Ramos (cell line): Measurements from ENCODE around the gene RARG.

ENCODE experiments used
- in situ Hi-C: fragments of 300-500 bp; cut with MboI; formaldehyde crosslinking; loops from one replicate; pipeline ENCODE4 v1.14.3; 2022; ENCODE audit warnings: low sequenced_read_pairs; ENCODE audit not compliant: unreplicated experiment

Gene RARG

GRCh38 chr12:53224897-53225634, 6.9 kb downstream of the RARG start:
- in situ Hi-C loops = no loop called here

GRCh38 chr12:53224061-53224896, 7.7 kb downstream of the RARG start:
- in situ Hi-C loops = no loop called here

GRCh38 chr12:53223389-53224060, 8.5 kb downstream of the RARG start:
- in situ Hi-C loops = no loop called here

GRCh38 chr12:53222806-53223261, 9.2 kb downstream of the RARG start:
- in situ Hi-C loops = no loop called here

DNA sequence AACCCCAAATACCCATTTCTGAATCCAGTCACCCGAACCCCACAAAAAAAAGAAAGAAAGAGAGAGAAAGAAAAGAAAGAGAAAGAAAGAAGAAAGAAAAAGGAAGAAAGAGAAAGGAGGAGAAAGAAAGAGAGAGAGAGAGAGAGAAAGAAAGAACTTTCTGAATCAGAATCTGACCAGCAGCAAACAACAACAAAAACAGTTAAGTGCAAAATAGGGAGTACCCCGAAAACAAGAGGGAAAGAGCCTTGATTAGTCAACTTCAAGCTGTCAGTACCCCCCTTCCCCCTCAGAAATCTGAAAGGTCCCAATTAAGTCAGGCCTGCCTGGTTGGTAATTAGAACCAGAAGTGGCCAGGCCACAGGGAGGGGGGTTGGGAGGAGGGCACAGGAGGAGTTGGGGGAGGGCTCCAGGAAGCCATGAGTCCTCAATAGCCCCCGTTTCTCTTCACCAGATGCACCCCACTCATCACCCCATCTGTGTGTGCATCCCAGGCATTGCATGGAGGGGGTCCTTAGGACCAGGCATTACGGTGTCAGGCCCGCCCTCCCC, 9.8 kb downstream of the RARG start:
- in situ Hi-C loops = no loop called here

GRCh38 chr12:53221203-53222080, 10.6 kb downstream of the RARG start:
- in situ Hi-C loops = no loop called here

- in situ Hi-C loops = no loop called here
Measured at GRCh38 chr12:53220694-53221202, 11.3 kb downstream of the RARG start.

- in situ Hi-C loops = loop anchor here (10.0 kb wide), 1 partner anchor 45 kb away; the partner anchor contains the start of gene ESPL1
Measured at GRCh38 chr12:53219956-53220693, 11.9 kb downstream of the RARG start.

- in situ Hi-C loops = loop anchor here (10.0 kb wide), 1 partner anchor 45 kb away; the partner anchor contains the start of gene ESPL1
Measured at GRCh38 chr12:53219292-53219955, 12.6 kb downstream of the RARG start.

DNA sequence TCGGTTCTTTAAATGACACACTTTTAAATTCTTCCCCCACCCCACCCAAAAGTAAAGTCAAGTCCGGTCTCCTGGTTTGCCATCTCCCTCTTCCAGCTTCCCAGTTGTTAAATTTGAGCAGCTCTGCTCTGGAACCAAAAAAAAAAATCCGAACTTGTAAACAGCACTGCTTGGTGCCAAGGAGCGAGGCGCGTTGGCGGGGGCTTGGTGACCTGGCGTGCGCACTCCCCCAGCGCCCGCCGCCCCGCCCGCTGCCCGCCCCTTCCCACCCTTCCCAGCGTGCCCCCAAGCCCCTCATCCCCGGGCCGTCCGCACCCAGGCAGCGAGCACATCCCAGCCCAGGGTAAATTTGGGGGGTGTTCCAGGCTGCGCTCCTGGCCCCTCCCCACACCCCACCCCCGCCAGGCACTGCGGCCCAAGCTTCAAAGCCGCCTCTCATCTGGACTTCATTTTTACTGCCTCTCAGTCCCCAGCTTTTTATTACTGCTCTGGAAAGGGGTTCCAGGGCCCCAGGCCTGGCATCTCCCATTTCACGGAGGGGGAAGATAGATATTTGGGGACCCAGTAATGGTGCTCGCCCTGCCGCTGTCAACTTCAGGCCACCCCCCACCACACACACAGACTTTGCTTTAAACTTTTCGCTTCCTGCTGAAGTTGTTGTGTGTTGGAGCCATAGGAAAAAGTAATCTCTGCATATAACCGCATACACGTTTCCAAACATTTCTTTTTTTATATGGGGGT, 13.3 kb downstream of the RARG start:
- in situ Hi-C loops = loop anchor here (10.0 kb wide), 1 partner anchor 46 kb away; the partner anchor contains the start of gene ESPL1

DNA sequence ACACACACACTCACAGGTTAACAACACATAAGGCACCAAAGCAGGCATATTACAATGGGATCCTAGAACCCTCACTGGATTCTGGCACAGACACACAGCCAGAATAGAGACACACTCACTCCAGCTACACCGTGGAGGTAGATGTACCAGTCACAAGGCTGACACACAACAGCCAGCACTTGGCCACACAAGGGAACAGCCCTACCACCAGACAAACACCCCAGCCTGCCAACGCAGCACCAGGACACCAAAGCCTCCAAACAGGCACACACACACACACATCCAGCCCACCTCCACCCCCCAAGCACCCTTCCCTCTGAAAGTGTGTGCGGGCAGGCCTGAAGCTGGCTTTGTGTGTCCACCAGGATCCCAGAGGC, 14.1 kb downstream of the RARG start:
- in situ Hi-C loops = loop anchor here (10.0 kb wide), 1 partner anchor 47 kb away; the partner anchor contains the start of gene ESPL1

DNA sequence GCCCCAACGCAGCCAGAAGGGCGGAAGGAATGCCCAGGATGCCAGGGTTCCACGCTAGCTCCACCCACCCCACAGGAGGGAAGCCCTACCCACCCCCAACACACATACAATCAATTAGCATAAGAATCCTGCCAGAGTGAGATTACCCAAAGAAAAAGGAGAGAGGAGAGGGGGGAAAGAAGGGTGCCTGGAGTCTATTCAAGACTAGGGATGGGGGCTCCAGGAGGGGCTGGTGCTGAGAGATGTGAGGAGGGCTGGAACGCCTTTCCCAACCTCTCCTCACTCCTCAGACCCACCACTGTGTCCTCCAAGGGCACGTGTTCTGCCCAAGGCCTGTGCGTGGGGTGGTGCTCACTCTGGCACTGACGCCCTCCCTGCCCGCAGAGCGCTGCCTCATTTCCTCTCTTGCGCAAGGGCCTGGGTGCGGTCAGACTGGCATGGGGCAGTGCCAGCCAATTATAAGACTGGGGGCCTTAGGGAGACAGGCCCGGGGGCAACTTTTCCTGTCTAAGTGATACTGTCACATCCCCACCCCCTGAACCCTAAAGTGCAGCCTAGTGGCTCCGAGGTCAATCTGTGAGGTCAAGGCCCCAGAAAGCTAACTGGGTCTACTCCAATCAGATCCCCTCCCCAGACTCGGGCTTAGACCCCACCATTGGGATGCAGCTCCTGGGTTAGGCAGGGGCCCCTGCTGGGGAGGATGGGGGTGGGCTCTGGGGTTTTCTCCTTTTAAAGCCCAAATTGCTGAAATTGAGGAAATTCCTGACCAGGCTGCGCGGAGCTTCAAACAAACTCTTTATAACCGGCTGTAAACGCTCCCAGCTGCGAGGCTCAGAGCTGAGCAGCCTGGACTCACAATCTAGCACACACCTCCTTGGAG, 14.7 kb downstream of the RARG start:
- in situ Hi-C loops = loop anchor here (10.0 kb wide), 1 partner anchor 48 kb away; the partner anchor contains the start of gene ESPL1

DNA sequence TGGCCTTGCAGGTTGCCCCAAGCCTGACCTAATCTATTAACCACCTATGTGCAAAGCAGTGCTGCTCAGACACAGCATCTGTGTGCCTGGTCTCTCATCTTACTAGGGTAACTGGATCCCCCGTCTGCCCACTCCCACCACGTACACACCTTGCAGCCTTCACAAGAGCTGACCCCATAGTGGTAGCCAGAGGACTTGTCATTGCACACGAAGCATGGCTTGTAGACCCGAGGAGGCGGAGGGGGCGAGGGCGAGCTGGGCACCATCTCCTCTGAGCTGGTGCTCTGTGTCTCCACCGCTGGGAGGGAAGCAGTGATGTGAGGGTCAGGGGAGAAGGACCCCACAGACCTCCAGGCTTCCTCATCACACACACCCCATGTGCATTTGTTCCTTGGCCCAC, 16.5 kb downstream of the RARG start:
- in situ Hi-C loops = loop anchor here (10.0 kb wide), 1 partner anchor 49 kb away; the partner anchor contains the start of gene ESPL1

- in situ Hi-C loops = loop anchor here (10.0 kb wide), 1 partner anchor 50 kb away; the partner anchor contains the start of gene ESPL1
Measured at GRCh38 chr12:53214687-53215455, 17.1 kb downstream of the RARG start.

DNA sequence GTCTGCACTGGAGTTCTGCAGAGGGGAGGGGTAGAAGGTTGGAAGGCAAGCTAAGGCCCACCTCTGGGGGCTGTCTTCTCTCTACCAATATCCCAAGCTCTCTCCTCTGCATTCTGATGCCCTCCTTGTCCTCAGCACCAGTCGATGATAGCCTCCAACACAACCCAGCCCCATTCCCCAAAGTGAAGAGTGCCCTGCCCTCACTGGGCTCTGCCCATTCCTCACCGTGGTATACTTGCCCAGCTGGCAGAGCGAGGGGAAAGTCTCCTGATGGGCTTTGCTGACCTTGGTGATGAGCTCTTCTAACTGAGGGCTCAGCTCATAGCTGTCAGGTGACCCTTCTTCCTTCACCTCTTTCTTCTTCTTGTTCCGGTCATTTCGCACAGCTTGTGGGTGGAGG, 17.8 kb downstream of the RARG start:
- in situ Hi-C loops = loop anchor here (10.0 kb wide), 1 partner anchor 51 kb away; the partner anchor contains the start of gene ESPL1
